Liver (tissue), 9 donors: ENCODE measurements around the gene HSP90B1. TPM values are rescaled to one million over a fixed set of nuclear protein-coding genes. Genes with fewer than 3 reads are reported as not detected.

Source experiments
- DNase-seq: peaks from one replicate; pipeline ENCODE4 v3.0.0-alpha.2; 2017; ENCODE audit warnings: low spot score
- H3K27ac ChIP-seq, 2 donors: one replicate each; pipeline ENCODE4 v1.7.0; 2013; ENCODE audit warnings: inconsistent platforms in 2 of 2, low read length in 2 of 2, control low read depth in 1 of 2, low read depth in 1 of 2, mild to moderate bottlenecking in 1 of 2
- H3K27me3 ChIP-seq, 4 donors: one replicate each; pipeline versions ENCODE4 v1.6.1 to v1.7.0; 2013; ENCODE audit warnings: low read length in 3 of 4, inconsistent platforms in 1 of 4, mild to moderate bottlenecking in 1 of 4, moderate library complexity in 1 of 4; ENCODE audit not compliant: control insufficient read depth in 4 of 4, insufficient read depth in 4 of 4
- H3K36me3 ChIP-seq, 4 donors: one replicate each; pipeline versions ENCODE4 v1.6.1 to v1.7.0; 2013; ENCODE audit warnings: low read length in 3 of 4, mild to moderate bottlenecking in 3 of 4, low read depth in 1 of 4, moderate library complexity in 1 of 4; ENCODE audit not compliant: control insufficient read depth in 4 of 4, insufficient read depth in 3 of 4
- H3K4me1 ChIP-seq, 4 donors: one replicate each; pipeline versions ENCODE4 v1.6.1 to v1.7.0; 2013; ENCODE audit warnings: low read length in 3 of 4, mild to moderate bottlenecking in 3 of 4, moderate library complexity in 1 of 4; ENCODE audit not compliant: control insufficient read depth in 4 of 4, insufficient read depth in 4 of 4
- H3K4me3 ChIP-seq, 3 donors: one replicate each; pipeline versions ENCODE4 v1.6.1 to v1.7.0; 2013; ENCODE audit warnings: low read length in 3 of 3, control low read depth in 1 of 3, low read depth in 1 of 3, mild to moderate bottlenecking in 1 of 3
- H3K9ac ChIP-seq, 2 donors: one replicate each; pipeline ENCODE4 v1.7.0; 2013; ENCODE audit warnings: low read length in 2 of 2, mild to moderate bottlenecking in 2 of 2, moderate library complexity in 2 of 2, control low read depth in 1 of 2, low read depth in 1 of 2
- H3K9me3 ChIP-seq, 4 donors: one replicate each; pipeline versions ENCODE4 v1.6.1 to v1.7.0; 2013; ENCODE audit warnings: low read length in 3 of 4; ENCODE audit not compliant: control insufficient read depth in 4 of 4
- ATF3 ChIP-seq: IDR thresholded peaks from 2 replicates; pipeline ENCODE4 v1.6.1; 2016; ENCODE audit warnings: antibody characterized with exemption
- EGR1 ChIP-seq, 2 donors: IDR thresholded peaks; 2 replicates each; pipeline ENCODE4 v1.6.1; 2016 to 2018; ENCODE audit warnings: antibody characterized with exemption in 2 of 2, low read depth in 2 of 2
- FOXA1 ChIP-seq: IDR thresholded peaks from 2 replicates; pipeline ENCODE4 v1.6.1; 2016; ENCODE audit warnings: antibody characterized with exemption
- FOXA2 ChIP-seq: IDR thresholded peaks from 2 replicates; pipeline ENCODE4 v1.6.1; 2016; ENCODE audit warnings: antibody characterized with exemption
- GABPA ChIP-seq, 2 donors: IDR thresholded peaks in 1 of 2; conservative IDR thresholded peaks in 1 of 2; 2 replicates each; pipeline ENCODE4 v1.6.1; 2016; ENCODE audit warnings: antibody characterized with exemption in 2 of 2, mild to moderate bottlenecking in 1 of 2, moderate library complexity in 1 of 2
- HNF4A ChIP-seq, 2 donors: conservative IDR thresholded peaks; 2 replicates each; pipeline ENCODE4 v1.6.1; 2016; ENCODE audit warnings: antibody characterized with exemption in 2 of 2, mild to moderate bottlenecking in 2 of 2
- HNF4G ChIP-seq: IDR thresholded peaks from 2 replicates; pipeline ENCODE4 v1.6.1; 2016; ENCODE audit warnings: antibody characterized with exemption
- JUND ChIP-seq, 2 donors: IDR thresholded peaks; 2 replicates each; pipeline ENCODE4 v1.6.1; 2016; ENCODE audit warnings: antibody characterized with exemption in 2 of 2
- NR2F2 ChIP-seq: IDR thresholded peaks from 2 replicates; pipeline ENCODE4 v1.6.1; 2016; ENCODE audit warnings: antibody characterized with exemption
- RAD21 ChIP-seq, 2 donors: IDR thresholded peaks; 2 replicates each; pipeline ENCODE4 v1.6.1; 2016; ENCODE audit warnings: antibody characterized with exemption in 2 of 2, mild to moderate bottlenecking in 2 of 2
- RXRA ChIP-seq, 2 donors: IDR thresholded peaks; 2 replicates each; pipeline ENCODE4 v1.6.1; 2017 to 2018; ENCODE audit warnings: antibody characterized with exemption in 2 of 2, mild to moderate bottlenecking in 1 of 2
- TAF1 ChIP-seq: conservative IDR thresholded peaks from 2 replicates; pipeline ENCODE4 v1.6.1; 2016; ENCODE audit warnings: antibody characterized with exemption, mild to moderate bottlenecking
- YY1 ChIP-seq: IDR thresholded peaks from 2 replicates; pipeline ENCODE4 v1.6.1; 2016; ENCODE audit warnings: antibody characterized with exemption, mild to moderate bottlenecking
- WGBS: extraction: QIAGEN DNeasy Blood & Tissue Kit; methylation state at CpG from one replicate; pipeline ENCODE4 v1.1.7; 2013; 5-methylcytosine and 5-hydroxymethylcytosine counted together
- polyA plus RNA-seq, 2 donors: library from polyadenylated mRNA; stranded (reverse) in 1 of 2; unstranded in 1 of 2; fragments of 200-250 nt in 1 of 2; fragments of >200 nt in 1 of 2; fragmentation: Nextera tagmentation in 1 of 2; extraction: Ambion mirVana in 1 of 2; gene quantifications; one replicate each; pipeline versions ENCODE4 v1.2.1 to v1.2.3, GENCODE V29; 2013 to 2015
- total RNA-seq, 2 donors: library from RNA; depleted of rRNA; stranded (reverse); fragments of >200 nt; gene quantifications; one replicate each; pipeline ENCODE4 v1.2.3, GENCODE V29; 2014
- TF ChIP-seq, protein P1 (sequence below): IDR thresholded peaks from 2 replicates; pipeline ENCODE4 v1.6.1; 2016; ENCODE audit warnings: antibody characterized with exemption
- TF ChIP-seq, protein P2 (sequence below): IDR thresholded peaks from 2 replicates; pipeline ENCODE4 v1.6.1; 2016; ENCODE audit warnings: antibody characterized with exemption
- TF ChIP-seq, protein P3 (sequence below): IDR thresholded peaks from 2 replicates; pipeline ENCODE4 v1.6.1; 2016; ENCODE audit warnings: antibody characterized with exemption, mild to moderate bottlenecking
- TF ChIP-seq, protein P4 (sequence below): fragments of 150-350 bp; IDR thresholded peaks from 2 replicates; pipeline ENCODE4 v1.5.1; 2017; ENCODE audit warnings: improper control_type of control experiment, low read depth, low read length; ENCODE audit not compliant: missing input control
- donor health status: healthy.
- donor health status: healthy.
- donor health status: healthy.
- donor health status: healthy.
- donor health status: healthy.

HSP90B1 gene
- total and polyA plus RNA-seq, 4 donors = 296 to 854 (median 579) TPM

DNA sequence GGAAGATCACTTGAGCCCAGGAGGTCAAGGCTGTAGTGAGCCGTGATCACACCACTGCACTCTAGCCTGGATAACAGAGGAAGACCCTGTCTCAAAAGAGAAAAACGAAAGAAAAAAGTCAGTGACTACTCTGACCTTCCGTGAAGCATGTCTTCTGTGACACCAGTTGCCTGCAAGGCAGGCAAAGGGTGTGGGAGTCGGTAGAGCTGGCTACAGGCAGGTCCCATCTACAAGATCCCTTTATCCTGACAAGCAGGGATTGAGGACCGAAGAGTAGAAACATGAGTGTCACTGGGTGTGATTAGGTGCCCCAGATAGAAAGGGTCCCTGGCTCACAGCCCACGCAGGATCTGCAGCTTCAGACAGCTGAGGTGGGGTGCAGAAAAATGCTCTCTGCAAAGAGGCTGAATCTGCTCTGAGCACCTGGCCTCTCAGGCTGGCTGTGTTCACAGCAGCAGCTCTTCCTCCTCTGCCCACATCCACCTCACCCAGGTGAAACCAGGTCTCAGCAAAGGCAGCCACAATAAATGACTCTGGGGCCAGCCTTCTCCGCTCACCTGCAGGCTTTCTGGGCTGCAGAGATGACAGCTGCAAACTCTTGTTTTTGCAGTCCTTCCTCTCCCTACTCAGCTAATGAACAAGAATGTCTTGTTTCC, 28.6 kb upstream of the HSP90B1 start:
- Histone ChIP-seq H3K9me3 (no peaks in the 10 kb centered on the region), H3K4me1 (no peaks in the 10 kb centered on the region), H3K27ac (no peak overlapping the region), H3K27me3 (no peaks in the 10 kb centered on the region), H3K4me3 (no peak overlapping the region), H3K36me3 (no peaks in the 10 kb centered on the region), H3K9ac (no peak overlapping the region)
- TF ChIP-seq, protein P1, sequence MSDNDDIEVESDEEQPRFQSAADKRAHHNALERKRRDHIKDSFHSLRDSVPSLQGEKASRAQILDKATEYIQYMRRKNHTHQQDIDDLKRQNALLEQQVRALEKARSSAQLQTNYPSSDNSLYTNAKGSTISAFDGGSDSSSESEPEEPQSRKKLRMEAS = no peak
- TF ChIP-seq, protein P2, sequence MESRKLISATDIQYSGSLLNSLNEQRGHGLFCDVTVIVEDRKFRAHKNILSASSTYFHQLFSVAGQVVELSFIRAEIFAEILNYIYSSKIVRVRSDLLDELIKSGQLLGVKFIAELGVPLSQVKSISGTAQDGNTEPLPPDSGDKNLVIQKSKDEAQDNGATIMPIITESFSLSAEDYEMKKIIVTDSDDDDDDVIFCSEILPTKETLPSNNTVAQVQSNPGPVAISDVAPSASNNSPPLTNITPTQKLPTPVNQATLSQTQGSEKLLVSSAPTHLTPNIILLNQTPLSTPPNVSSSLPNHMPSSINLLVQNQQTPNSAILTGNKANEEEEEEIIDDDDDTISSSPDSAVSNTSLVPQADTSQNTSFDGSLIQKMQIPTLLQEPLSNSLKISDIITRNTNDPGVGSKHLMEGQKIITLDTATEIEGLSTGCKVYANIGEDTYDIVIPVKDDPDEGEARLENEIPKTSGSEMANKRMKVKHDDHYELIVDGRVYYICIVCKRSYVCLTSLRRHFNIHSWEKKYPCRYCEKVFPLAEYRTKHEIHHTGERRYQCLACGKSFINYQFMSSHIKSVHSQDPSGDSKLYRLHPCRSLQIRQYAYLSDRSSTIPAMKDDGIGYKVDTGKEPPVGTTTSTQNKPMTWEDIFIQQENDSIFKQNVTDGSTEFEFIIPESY = no peak
- TF ChIP-seq TAF1 (no peak), FOXA1 (no peak), YY1 (no peak), RAD21 (IDR thresholded peaks at IDR 0.05) (no peak), HNF4G (no peak), NR2F2 (no peak), RXRA (IDR thresholded peaks at IDR 0.05) (no peak), HNF4A (conservative IDR thresholded peaks at IDR 0.05) (no peak), ATF3 (no peak), GABPA (IDR thresholded peaks at IDR 0.05 in 1 of 2, conservative IDR thresholded peaks at IDR 0.05 in 1 of 2) (no peak), FOXA2 (no peak), EGR1 (IDR thresholded peaks at IDR 0.05; ENCODE audit: low read depth in 2 of 2) (no peak)
- TF ChIP-seq, protein P3, sequence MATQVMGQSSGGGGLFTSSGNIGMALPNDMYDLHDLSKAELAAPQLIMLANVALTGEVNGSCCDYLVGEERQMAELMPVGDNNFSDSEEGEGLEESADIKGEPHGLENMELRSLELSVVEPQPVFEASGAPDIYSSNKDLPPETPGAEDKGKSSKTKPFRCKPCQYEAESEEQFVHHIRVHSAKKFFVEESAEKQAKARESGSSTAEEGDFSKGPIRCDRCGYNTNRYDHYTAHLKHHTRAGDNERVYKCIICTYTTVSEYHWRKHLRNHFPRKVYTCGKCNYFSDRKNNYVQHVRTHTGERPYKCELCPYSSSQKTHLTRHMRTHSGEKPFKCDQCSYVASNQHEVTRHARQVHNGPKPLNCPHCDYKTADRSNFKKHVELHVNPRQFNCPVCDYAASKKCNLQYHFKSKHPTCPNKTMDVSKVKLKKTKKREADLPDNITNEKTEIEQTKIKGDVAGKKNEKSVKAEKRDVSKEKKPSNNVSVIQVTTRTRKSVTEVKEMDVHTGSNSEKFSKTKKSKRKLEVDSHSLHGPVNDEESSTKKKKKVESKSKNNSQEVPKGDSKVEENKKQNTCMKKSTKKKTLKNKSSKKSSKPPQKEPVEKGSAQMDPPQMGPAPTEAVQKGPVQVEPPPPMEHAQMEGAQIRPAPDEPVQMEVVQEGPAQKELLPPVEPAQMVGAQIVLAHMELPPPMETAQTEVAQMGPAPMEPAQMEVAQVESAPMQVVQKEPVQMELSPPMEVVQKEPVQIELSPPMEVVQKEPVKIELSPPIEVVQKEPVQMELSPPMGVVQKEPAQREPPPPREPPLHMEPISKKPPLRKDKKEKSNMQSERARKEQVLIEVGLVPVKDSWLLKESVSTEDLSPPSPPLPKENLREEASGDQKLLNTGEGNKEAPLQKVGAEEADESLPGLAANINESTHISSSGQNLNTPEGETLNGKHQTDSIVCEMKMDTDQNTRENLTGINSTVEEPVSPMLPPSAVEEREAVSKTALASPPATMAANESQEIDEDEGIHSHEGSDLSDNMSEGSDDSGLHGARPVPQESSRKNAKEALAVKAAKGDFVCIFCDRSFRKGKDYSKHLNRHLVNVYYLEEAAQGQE = no peak
- TF ChIP-seq, protein P4, sequence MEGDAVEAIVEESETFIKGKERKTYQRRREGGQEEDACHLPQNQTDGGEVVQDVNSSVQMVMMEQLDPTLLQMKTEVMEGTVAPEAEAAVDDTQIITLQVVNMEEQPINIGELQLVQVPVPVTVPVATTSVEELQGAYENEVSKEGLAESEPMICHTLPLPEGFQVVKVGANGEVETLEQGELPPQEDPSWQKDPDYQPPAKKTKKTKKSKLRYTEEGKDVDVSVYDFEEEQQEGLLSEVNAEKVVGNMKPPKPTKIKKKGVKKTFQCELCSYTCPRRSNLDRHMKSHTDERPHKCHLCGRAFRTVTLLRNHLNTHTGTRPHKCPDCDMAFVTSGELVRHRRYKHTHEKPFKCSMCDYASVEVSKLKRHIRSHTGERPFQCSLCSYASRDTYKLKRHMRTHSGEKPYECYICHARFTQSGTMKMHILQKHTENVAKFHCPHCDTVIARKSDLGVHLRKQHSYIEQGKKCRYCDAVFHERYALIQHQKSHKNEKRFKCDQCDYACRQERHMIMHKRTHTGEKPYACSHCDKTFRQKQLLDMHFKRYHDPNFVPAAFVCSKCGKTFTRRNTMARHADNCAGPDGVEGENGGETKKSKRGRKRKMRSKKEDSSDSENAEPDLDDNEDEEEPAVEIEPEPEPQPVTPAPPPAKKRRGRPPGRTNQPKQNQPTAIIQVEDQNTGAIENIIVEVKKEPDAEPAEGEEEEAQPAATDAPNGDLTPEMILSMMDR = no peak
- no peak for DNase-seq
- WGBS = 81% methylated on average over 7 of the region's 7 CpGs

- Histone ChIP-seq H3K36me3 (no peaks in the 10 kb centered on the region), H3K4me3 (no peak overlapping the region)
- 84% methylated on average over 1 of the region's 1 CpG for WGBS
- TF ChIP-seq FOXA1 = no peak
- TF ChIP-seq FOXA2 = no peak
- no peak for TF ChIP-seq GABPA (IDR thresholded peaks at IDR 0.05 in 1 of 2, conservative IDR thresholded peaks at IDR 0.05 in 1 of 2)
- TF ChIP-seq JUND (IDR thresholded peaks at IDR 0.05) = no peak
- no peak for TF ChIP-seq HNF4G
- TF ChIP-seq NR2F2 = no peak
- no peak for TF ChIP-seq TAF1
- no peak for TF ChIP-seq RAD21 (IDR thresholded peaks at IDR 0.05)
- no peak for TF ChIP-seq HNF4A (conservative IDR thresholded peaks at IDR 0.05)
- TF ChIP-seq, protein P4 = no peak
- TF ChIP-seq, protein P1 = no peak
- no peak for TF ChIP-seq RXRA (IDR thresholded peaks at IDR 0.05)
- TF ChIP-seq EGR1 (IDR thresholded peaks at IDR 0.05; ENCODE audit: low read depth in 2 of 2) = no peak
- TF ChIP-seq, protein P2 = no peak
These were observed 26.2 kb upstream of the HSP90B1 start for GRCh38 chr12:103903993-103904392.

More at GRCh38 chr12:103903993-103904392, 26.2 kb upstream of the HSP90B1 start:
- H3K9ac ChIP-seq = no peak overlapping the region
- no peak overlapping the region for H3K27ac ChIP-seq
- no peaks in the 10 kb centered on the region for H3K27me3 ChIP-seq
- no peaks in the 10 kb centered on the region for H3K4me1 ChIP-seq
- no peak for DNase-seq
- H3K9me3 ChIP-seq = no peaks in the 10 kb centered on the region
